ENCODE data around the gene MYLK2.
A peak's percentile ranks its signal among the peaks of the same experiment; 100 is the strongest.

MYLK2 gene

DNA sequence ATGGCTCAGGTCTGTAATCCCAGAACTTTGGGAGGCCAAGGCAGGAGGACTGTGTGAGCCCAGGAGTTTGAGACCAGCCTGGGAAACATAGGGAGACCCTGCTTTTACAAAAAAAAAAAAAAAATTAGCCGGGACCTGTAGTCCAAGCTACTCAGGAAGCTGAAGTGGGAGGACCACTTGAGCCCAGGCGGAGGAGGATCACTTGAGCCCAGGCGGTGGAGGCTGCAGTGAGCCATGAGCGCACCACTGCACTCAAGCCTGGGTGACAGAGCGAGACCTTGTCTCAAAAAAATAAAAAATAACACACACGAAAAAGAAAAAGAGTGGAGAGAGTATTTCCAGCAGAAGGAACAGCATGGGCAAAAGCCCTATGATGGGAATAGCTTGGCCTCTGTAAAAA, 53.2 kb downstream of the MYLK2 start:
- DNase-seq (ENCODE audit: low spot score): no peak

DNA sequence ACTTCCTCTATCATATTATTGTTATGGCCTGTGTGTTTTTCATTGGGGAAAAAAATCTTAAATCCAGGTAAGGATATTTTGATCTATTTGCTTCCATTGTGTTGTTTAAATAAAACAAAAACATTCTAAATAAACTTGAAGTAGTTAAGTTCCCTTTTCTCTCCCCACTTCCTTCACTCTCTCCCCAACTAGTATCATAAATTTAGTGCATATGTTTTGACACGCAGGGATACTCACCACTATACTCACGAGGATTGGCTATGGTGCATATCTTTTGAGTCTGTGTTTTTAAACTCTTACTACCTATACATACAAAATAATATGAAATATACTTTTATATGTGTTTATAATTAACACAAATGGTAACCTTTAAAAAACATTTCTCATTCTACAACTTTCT, 56.5 kb downstream of the MYLK2 start:
- no peak for DNase-seq (ENCODE audit: low spot score)

DNA sequence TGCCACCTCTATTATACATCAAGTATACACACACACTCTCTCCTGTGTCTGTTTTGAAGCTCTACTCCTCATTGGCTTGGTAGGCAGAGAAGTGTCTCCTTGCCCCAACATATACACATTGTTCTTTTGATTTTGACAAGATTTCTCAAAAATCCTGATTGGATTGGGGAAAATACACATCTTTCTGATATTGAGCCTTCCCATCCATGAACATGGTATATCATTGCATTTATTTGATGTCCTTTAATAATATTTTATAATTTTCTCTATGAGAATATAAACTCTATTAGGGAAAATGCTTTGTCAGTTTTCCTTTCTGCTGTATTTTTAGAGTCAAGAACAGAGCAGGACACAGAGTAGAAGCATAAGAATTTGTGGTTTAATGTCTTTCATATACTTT, 58.5 kb downstream of the MYLK2 start:
- no peak for DNase-seq (ENCODE audit: low spot score)

DNA sequence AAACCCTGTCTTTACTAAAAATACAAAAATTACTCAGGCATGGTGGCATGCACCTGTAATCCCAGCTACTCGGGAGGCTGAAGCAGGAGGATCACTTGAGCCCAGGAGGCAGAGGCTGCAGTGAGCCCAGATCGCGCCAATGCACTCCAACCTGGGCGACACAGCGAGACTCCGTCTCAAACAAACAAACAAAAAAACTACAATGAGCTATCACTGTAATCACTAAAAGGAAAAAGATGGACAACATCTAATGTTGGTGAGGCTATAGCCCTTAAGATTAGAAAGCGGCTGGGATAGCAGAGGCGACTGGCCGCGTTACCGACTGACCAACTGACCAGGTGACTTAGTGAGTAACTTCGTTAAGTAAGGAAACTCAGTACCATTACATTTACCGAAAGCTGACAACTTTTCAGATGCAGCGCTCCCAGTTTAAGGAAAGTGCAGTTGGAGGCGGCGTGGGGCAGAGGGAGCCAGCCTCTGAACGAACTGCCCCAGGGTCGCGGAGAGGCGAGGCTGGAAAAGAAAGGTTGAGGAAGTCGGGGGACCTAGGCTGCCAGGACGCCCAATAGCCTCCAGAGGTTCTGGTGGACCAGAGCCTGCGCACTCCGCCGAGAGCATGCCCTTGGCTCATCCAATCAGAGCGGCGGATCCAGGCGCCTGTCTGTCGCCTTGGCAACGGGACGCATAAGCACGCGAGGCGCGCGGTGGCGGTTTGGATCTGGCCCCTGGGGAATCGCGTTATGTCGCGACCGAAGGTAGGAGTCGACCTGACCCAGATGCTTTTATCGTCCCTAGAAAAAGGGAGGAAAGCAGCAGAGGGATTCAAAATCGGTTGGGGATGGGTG, 60.2 kb downstream of the MYLK2 start:
- peak; percentile 92 for DNase-seq (ENCODE audit: low spot score)

DNA sequence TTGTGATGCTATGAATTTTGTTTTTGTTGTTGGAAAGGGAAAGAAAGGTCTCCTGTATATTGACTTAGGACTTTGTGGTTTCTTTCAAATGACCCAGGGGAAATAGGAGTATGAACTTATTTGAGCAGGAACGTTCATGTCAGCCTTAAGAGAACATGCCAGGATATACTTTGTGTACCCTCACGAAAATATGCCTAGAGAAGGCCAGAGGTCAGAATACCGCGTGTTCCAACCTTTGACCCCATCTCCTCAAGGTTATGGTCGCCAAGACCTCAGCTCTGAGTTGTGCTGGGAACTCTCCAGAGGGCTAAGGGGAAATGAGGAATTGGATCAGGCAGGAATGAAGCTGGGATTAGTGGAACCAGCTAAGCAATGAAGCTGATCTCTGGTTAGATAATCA, 62.8 kb downstream of the MYLK2 start:
- DNase-seq (ENCODE audit: low spot score): no peak

DNA sequence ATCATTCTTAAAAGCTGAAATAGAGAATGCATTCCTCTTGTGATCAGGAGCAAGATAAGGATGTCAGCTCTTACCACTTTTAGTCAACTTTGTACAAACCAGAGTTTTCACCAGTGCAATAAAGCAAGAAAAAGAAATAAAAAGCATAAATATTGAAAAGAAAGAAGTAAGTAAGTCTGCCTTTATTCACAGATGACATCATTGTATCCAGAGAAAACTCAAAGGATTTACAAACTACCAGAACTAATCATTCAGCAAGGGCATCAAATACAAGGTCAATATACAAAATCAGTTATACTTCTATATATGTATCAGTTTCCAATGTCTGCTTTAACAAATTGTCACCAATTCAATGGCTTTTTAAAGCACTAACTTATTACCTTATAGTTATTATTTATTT, 64.7 kb downstream of the MYLK2 start:
- DNase-seq (ENCODE audit: low spot score): no peak
